ENCODE measurements around the gene NDST4. TPM values are rescaled to one million over a fixed set of nuclear protein-coding genes. Genes with fewer than 3 reads are reported as not detected.

The NDST4 gene
- total RNA-seq, 1 donor from 2014 or later: not detected

DNA sequence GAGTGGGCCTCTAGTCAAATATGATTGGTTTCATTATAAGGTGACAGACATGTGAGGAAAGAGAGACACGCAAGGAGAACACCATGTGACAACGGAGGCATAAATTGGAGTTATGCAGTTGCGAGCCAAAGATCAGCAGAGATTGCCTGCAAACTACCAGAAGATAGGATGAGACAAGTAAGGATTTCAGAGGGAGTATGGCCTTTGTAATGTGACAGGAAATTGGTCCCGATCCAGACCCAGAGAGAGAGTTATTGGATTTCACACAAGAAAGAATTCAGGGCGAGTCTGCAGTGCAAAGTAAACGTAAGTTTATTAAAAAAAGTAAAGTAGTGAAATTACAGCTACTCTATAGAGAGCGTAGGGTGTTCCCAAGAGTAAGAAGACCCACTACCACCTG lies 35.7 kb upstream of the NDST4 start:
- intact Hi-C loops (cut with DNase I): no loop called here
- TF ChIP-seq, protein P1, sequence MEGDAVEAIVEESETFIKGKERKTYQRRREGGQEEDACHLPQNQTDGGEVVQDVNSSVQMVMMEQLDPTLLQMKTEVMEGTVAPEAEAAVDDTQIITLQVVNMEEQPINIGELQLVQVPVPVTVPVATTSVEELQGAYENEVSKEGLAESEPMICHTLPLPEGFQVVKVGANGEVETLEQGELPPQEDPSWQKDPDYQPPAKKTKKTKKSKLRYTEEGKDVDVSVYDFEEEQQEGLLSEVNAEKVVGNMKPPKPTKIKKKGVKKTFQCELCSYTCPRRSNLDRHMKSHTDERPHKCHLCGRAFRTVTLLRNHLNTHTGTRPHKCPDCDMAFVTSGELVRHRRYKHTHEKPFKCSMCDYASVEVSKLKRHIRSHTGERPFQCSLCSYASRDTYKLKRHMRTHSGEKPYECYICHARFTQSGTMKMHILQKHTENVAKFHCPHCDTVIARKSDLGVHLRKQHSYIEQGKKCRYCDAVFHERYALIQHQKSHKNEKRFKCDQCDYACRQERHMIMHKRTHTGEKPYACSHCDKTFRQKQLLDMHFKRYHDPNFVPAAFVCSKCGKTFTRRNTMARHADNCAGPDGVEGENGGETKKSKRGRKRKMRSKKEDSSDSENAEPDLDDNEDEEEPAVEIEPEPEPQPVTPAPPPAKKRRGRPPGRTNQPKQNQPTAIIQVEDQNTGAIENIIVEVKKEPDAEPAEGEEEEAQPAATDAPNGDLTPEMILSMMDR (IDR thresholded peaks at IDR 0.05): no peak
- H3K27ac ChIP-seq: no peak overlapping the region

DNA sequence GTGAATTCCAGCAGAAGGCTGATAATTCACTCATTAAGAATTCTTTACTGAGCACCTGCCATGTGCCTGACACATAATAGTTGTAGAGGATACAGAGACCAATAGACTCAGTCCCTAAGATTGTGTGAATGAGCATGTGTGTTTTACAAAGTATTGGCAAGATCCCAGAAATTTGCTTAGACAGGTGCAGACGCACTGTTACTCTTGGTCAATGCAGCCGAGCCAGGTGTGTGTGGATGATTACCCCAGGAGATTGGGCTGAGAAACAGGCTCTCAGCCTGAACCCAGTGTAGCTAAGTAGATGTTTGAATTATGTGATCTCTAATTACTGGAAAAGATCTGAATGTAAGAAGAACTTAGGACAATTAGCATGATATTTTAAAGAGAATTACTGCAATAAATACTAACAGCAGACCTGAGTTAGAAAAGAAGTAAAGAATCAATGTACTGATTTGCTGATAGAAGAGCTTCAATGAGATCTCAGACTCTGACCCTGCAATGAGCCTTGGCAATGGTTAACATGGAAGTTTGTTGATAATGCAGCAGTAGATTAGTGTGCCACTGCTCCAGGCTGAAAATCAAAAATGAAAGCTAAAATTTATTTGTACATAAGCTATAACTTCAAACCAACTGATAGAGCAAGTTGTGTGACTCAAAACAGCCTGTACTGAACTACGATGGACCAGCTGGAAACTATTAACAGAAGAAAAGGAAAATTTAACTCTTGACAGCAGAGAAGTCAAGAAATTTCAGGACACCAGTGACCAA lies 32.2 kb upstream of the NDST4 start:
- no peak for DNase-seq (ENCODE audit: low spot score in 2 of 2)
- H3K4me3 ChIP-seq: no peak overlapping the region
- no peaks in the 10 kb centered on the region for H3K9me3 ChIP-seq
- TF ChIP-seq, protein P1 (IDR thresholded peaks at IDR 0.05): no peak
- H3K36me3 ChIP-seq: no peaks in the 10 kb centered on the region
- H3K27ac ChIP-seq: no peak overlapping the region
- intact Hi-C loops (cut with DNase I): no loop called here
- H3K27me3 ChIP-seq: no peaks in the 10 kb centered on the region
- no peaks in the 10 kb centered on the region for H3K4me1 ChIP-seq

More for the DNA sequence above, 35.7 kb upstream of the NDST4 start:
- Histone ChIP-seq H3K27me3 (no peaks in the 10 kb centered on the region), H3K36me3 (no peaks in the 10 kb centered on the region), H3K4me3 (no peak overlapping the region), H3K9me3 (no peaks in the 10 kb centered on the region), H3K4me1 (no peaks in the 10 kb centered on the region)
- no peak for DNase-seq (ENCODE audit: low spot score in 2 of 2)

DNA sequence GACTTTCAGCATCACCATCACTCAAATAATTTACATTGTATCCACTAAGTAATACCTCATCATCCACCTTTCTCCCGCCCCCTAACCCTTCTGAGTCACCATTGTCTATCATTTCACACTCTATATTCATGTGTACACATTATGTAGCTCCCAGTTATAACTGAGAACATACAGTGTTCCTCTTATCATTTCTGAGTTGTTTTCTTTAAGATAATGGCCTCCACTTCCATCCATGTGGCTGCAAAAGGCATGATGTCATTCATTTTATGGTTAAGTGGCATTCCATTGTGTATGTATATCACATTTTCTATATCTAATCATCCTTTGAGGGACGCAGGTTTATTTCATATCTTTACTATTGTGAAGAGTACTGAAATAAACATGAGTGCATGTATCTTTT lies 14.6 kb upstream of the NDST4 start:
- no peak for DNase-seq (ENCODE audit: low spot score in 2 of 2)
- intact Hi-C loops (cut with DNase I): no loop called here
- Histone ChIP-seq H3K4me3 (no peak overlapping the region), H3K9me3 (no peaks in the 10 kb centered on the region), H3K27ac (no peak overlapping the region), H3K4me1 (no peaks in the 10 kb centered on the region), H3K36me3 (no peaks in the 10 kb centered on the region), H3K27me3 (no peaks in the 10 kb centered on the region)
- TF ChIP-seq, protein P1 (IDR thresholded peaks at IDR 0.05): no peak

DNA sequence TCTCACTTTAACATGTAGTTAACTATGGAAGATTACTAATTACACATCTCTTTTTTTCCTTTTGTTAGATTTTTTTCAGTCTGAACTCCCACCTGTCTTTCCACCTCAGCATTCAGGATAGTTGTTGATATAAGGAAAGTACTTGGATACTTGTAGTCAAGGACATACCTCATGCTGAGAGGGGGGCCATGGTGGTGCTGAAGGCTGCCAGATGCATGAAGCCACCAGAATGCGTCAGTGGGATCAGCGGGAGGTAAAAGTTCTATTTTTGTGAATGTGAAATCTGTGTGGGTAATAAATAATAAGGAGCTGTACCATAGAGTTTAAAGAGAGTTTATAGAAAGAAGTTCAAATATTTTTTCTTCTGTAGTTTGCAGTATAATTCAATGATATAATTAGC lies 13.1 kb upstream of the NDST4 start:
- Histone ChIP-seq H3K4me3 (no peak overlapping the region), H3K36me3 (no peaks in the 10 kb centered on the region), H3K27ac (no peak overlapping the region), H3K27me3 (no peaks in the 10 kb centered on the region), H3K4me1 (no peaks in the 10 kb centered on the region), H3K9me3 (no peaks in the 10 kb centered on the region)
- no peak for DNase-seq (ENCODE audit: low spot score in 2 of 2)
- intact Hi-C loops (cut with DNase I): no loop called here
- TF ChIP-seq, protein P1 (IDR thresholded peaks at IDR 0.05): no peak

DNA sequence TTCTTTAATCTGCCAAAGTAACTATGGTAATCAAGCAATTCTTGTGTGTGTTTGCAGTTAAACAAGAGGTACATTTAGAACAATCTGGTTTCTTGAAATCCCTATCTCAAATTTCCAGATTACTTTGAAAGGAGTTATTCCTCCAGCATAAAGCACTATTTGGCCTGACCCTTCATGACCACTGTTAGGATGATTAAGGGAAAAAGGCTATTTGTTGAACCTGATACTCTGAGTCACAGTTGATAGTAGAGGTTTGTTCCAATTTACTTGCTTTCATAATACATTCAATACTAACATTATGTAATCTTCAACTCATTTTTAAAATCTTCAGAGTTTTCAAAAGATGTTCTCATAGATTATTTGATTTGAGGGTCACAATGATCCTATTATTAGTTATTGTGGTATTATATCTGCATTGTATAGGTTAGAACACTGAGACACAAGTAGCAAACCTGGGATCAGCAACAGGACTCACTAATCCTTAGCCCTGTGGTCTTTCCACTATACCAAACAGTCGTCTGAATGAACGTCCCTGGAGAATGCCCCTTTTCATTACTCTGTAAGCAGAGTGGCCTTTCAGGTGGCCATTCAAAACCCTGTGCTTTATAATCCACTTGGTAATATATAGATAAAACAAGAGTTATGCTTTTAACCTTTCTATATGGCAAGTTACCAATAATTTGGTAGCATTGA lies 8.1 kb upstream of the NDST4 start:
- no peaks in the 10 kb centered on the region for H3K4me1 ChIP-seq
- no peak overlapping the region for H3K27ac ChIP-seq
- H3K27me3 ChIP-seq: no peaks in the 10 kb centered on the region
- H3K9me3 ChIP-seq: no peaks in the 10 kb centered on the region
- intact Hi-C loops (cut with DNase I): no loop called here
- no peak overlapping the region for H3K4me3 ChIP-seq
- TF ChIP-seq, protein P1 (IDR thresholded peaks at IDR 0.05): no peak
- H3K36me3 ChIP-seq: no peaks in the 10 kb centered on the region
- DNase-seq (ENCODE audit: low spot score in 2 of 2): no peak

Data from ascending aorta (tissue), 2 donors.